HUES64 (cell line): Measurements from ENCODE around the gene ODC1.

ENCODE experiments used
- H3K27ac ChIP-seq: 2 replicates; pipeline ENCODE4 v1.7.0; 2013; ENCODE audit warnings: low read depth, low read length, inconsistent platforms
- H3K27me3 ChIP-seq: 2 replicates; pipeline ENCODE4 v1.6.1; 2013; ENCODE audit warnings: mild to moderate bottlenecking, low read length; ENCODE audit not compliant: insufficient read depth
- H3K36me3 ChIP-seq: 2 replicates; pipeline ENCODE4 v1.6.1; 2013; ENCODE audit warnings: mild to moderate bottlenecking, low read length; ENCODE audit not compliant: insufficient read depth
- H3K4me1 ChIP-seq: 2 replicates; pipeline ENCODE4 v1.6.1; 2013; ENCODE audit warnings: mild to moderate bottlenecking, low read length, moderate library complexity; ENCODE audit not compliant: insufficient read depth
- H3K4me3 ChIP-seq: 2 replicates; pipeline ENCODE4 v1.5.1; 2013; ENCODE audit warnings: mild to moderate bottlenecking, low read length, moderate library complexity
- H3K9ac ChIP-seq: 2 replicates; pipeline ENCODE4 v1.6.1; 2013; ENCODE audit warnings: mild to moderate bottlenecking, low read depth, low read length
- H3K9me3 ChIP-seq: 2 replicates; pipeline ENCODE4 v1.6.1; 2013; ENCODE audit warnings: low read depth, low read length; ENCODE audit not compliant: insufficient read depth
- WGBS: fragments of 150-250, 120-280 bp; methylation state at CpG from one replicate; pipeline ENCODE4 v1.1.7; 2013; ENCODE audit warnings: missing lambda C conversion rate; 5-methylcytosine and 5-hydroxymethylcytosine counted together

The ODC1 gene

GRCh38 chr2:10423400-10423774 lies 24.7 kb downstream of the ODC1 start:
- H3K27me3 ChIP-seq, result no peaks in the 10 kb centered on the region
- H3K9me3 ChIP-seq, result no peaks in the 10 kb centered on the region
- no peaks in the 10 kb centered on the region for H3K4me1 ChIP-seq
- 79% methylated on average over 6 of the region's 6 CpGs for WGBS
- no peak overlapping the region for H3K9ac ChIP-seq
- no peak overlapping the region for H3K4me3 ChIP-seq
- H3K36me3 ChIP-seq, result no peaks in the 10 kb centered on the region
- H3K27ac ChIP-seq, result no peak overlapping the region

- Histone ChIP-seq H3K9me3 (no peaks in the 10 kb centered on the region), H3K27me3 (no peaks in the 10 kb centered on the region), H3K9ac (no peak overlapping the region), H3K27ac (no peak overlapping the region), H3K36me3 (no peaks in the 10 kb centered on the region), H3K4me3 (no peak overlapping the region), H3K4me1 (no peaks in the 10 kb centered on the region)
- WGBS, result 94% methylated on average over 24 of the region's 24 CpGs
These were observed 25.3 kb downstream of the ODC1 start for GRCh38 chr2:10422732-10423399.

- no peaks in the 10 kb centered on the region for H3K4me1 ChIP-seq
- H3K9ac ChIP-seq, result no peak overlapping the region
- WGBS, result 90% methylated on average over 6 of the region's 6 CpGs
- no peaks in the 10 kb centered on the region for H3K9me3 ChIP-seq
- no peaks in the 10 kb centered on the region for H3K27me3 ChIP-seq
- no peaks in the 10 kb centered on the region for H3K36me3 ChIP-seq
- H3K4me3 ChIP-seq, result no peak overlapping the region
- no peak overlapping the region for H3K27ac ChIP-seq
These were observed 25.9 kb downstream of the ODC1 start for GRCh38 chr2:10422251-10422650.

- no peak overlapping the region for H3K9ac ChIP-seq
- H3K27ac ChIP-seq, result no peak overlapping the region
- no peaks in the 10 kb centered on the region for H3K9me3 ChIP-seq
- no peak overlapping the region for H3K4me3 ChIP-seq
- H3K27me3 ChIP-seq, result no peaks in the 10 kb centered on the region
- H3K36me3 ChIP-seq, result no peaks in the 10 kb centered on the region
- H3K4me1 ChIP-seq, result no peaks in the 10 kb centered on the region
- 94% methylated on average over 54 of the region's 54 CpGs for WGBS
These were observed 28.4 kb downstream of the ODC1 start for GRCh38 chr2:10419553-10420257.

- no peak overlapping the region for H3K4me3 ChIP-seq
- no peaks in the 10 kb centered on the region for H3K36me3 ChIP-seq
- H3K4me1 ChIP-seq, result no peaks in the 10 kb centered on the region
- no peak overlapping the region for H3K9ac ChIP-seq
- 95% methylated on average over 6 of the region's 6 CpGs for WGBS
- no peaks in the 10 kb centered on the region for H3K27me3 ChIP-seq
- no peak overlapping the region for H3K27ac ChIP-seq
- no peaks in the 10 kb centered on the region for H3K9me3 ChIP-seq
These were observed 30.4 kb downstream of the ODC1 start for GRCh38 chr2:10417551-10418335.

GRCh38 chr2:10415640-10416039 lies 32.5 kb downstream of the ODC1 start:
- H3K9me3 ChIP-seq, result no peaks in the 10 kb centered on the region
- no peaks in the 10 kb centered on the region for H3K27me3 ChIP-seq
- H3K4me3 ChIP-seq, result no peak overlapping the region
- no peaks in the 10 kb centered on the region for H3K36me3 ChIP-seq
- H3K27ac ChIP-seq, result no peak overlapping the region
- H3K9ac ChIP-seq, result no peak overlapping the region
- WGBS, result 92% methylated on average over 12 of the region's 12 CpGs
- H3K4me1 ChIP-seq, result no peaks in the 10 kb centered on the region

- Histone ChIP-seq H3K4me1 (no peaks in the 10 kb centered on the region), H3K9me3 (no peaks in the 10 kb centered on the region), H3K9ac (no peak overlapping the region), H3K36me3 (no peaks in the 10 kb centered on the region), H3K27me3 (no peaks in the 10 kb centered on the region), H3K27ac (no peak overlapping the region), H3K4me3 (no peak overlapping the region)
- WGBS, result 90% methylated on average over 8 of the region's 8 CpGs
These were observed 33.1 kb downstream of the ODC1 start for GRCh38 chr2:10415048-10415447.

GRCh38 chr2:10414591-10414990 lies 33.5 kb downstream of the ODC1 start:
- 94% methylated on average over 10 of the region's 10 CpGs for WGBS
- no peaks in the 10 kb centered on the region for H3K36me3 ChIP-seq

GRCh38 chr2:10413991-10414451 lies 34.1 kb downstream of the ODC1 start:
- no peak overlapping the region for H3K9ac ChIP-seq
- no peaks in the 10 kb centered on the region for H3K36me3 ChIP-seq
- no peak overlapping the region for H3K27ac ChIP-seq
- no peaks in the 10 kb centered on the region for H3K9me3 ChIP-seq
- H3K4me1 ChIP-seq, result no peaks in the 10 kb centered on the region
- H3K27me3 ChIP-seq, result no peaks in the 10 kb centered on the region
- no peak overlapping the region for H3K4me3 ChIP-seq
- 92% methylated on average over 7 of the region's 7 CpGs for WGBS

More at GRCh38 chr2:10414591-10414990, 33.5 kb downstream of the ODC1 start:
- Histone ChIP-seq H3K27me3 (no peaks in the 10 kb centered on the region), H3K4me3 (no peak overlapping the region), H3K27ac (no peak overlapping the region), H3K9me3 (no peaks in the 10 kb centered on the region), H3K4me1 (no peaks in the 10 kb centered on the region), H3K9ac (no peak overlapping the region)

GRCh38 chr2:10413503-10413902 lies 34.6 kb downstream of the ODC1 start:
- H3K4me3 ChIP-seq, result no peak overlapping the region
- peaks cover 5% of the 10 kb centered on the region for H3K4me1 ChIP-seq
- no peak overlapping the region for H3K9ac ChIP-seq
- H3K36me3 ChIP-seq, result no peaks in the 10 kb centered on the region
- no peaks in the 10 kb centered on the region for H3K9me3 ChIP-seq
- 95% methylated on average over 10 of the region's 10 CpGs for WGBS
- H3K27ac ChIP-seq, result no peak overlapping the region
- no peaks in the 10 kb centered on the region for H3K27me3 ChIP-seq

GRCh38 chr2:10412380-10412779 lies 35.7 kb downstream of the ODC1 start:
- Histone ChIP-seq H3K27me3 (no peaks in the 10 kb centered on the region), H3K9ac (no peak overlapping the region), H3K4me1 (peaks cover 5% of the 10 kb centered on the region), H3K27ac (no peak overlapping the region), H3K36me3 (no peaks in the 10 kb centered on the region), H3K4me3 (no peak overlapping the region), H3K9me3 (no peaks in the 10 kb centered on the region)
- WGBS, result 80% methylated on average over 3 of the region's 3 CpGs
